D721Med (cell line): Measurements from ENCODE around the gene SLC27A4.

Experiments
- DNase-seq: peaks from one replicate; pipeline ENCODE4 v3.0.0; 2011; ENCODE audit warnings: low spot score; ENCODE audit not compliant: insufficient read length
- FAIRE-seq: peaks from 2 replicates; lab custom pipeline; 2011; peaks lifted over from hg19 to GRCh38; lab: Jason Lieb, UNC
- TF ChIP-seq, protein P1 (sequence below): IDR thresholded peaks from 2 replicates; pipeline ENCODE4 v1.5.1; 2012; ENCODE audit warnings: mild to moderate bottlenecking, control low read depth; ENCODE audit not compliant: insufficient read depth; ENCODE audit errors: missing control alignments

SLC27A4 gene

GRCh38 chr9:128408963-128409431, 68.7 kb downstream of the SLC27A4 start:
- no peak for DNase-seq
- TF ChIP-seq, protein P1, sequence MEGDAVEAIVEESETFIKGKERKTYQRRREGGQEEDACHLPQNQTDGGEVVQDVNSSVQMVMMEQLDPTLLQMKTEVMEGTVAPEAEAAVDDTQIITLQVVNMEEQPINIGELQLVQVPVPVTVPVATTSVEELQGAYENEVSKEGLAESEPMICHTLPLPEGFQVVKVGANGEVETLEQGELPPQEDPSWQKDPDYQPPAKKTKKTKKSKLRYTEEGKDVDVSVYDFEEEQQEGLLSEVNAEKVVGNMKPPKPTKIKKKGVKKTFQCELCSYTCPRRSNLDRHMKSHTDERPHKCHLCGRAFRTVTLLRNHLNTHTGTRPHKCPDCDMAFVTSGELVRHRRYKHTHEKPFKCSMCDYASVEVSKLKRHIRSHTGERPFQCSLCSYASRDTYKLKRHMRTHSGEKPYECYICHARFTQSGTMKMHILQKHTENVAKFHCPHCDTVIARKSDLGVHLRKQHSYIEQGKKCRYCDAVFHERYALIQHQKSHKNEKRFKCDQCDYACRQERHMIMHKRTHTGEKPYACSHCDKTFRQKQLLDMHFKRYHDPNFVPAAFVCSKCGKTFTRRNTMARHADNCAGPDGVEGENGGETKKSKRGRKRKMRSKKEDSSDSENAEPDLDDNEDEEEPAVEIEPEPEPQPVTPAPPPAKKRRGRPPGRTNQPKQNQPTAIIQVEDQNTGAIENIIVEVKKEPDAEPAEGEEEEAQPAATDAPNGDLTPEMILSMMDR, result no peak
- FAIRE-seq, result no peak

GRCh38 chr9:128409450-128409849, 69.1 kb downstream of the SLC27A4 start:
- TF ChIP-seq, protein P1, result no peak
- FAIRE-seq, result no peak
- DNase-seq, result no peak

DNA sequence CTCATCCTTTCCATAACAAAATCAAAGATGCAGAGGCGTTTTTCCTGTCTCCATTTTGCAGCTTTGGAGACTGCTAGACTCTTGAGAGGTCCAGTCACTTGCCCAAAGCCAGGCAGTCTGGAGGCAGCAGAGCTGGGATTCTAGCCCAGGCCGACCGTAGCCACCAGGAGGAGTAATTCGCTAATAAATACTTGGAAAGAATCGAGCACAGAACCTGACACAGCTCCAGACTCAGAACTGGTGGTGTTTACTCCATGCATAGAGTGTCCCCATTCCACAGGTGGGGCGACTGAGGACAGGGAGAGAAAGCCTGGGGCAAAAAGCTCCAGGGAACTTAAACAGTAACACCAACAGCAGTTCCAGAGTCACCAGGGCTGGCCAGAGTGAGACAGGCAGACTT, 69.7 kb downstream of the SLC27A4 start:
- TF ChIP-seq, protein P1, result peak; percentile 11
- FAIRE-seq (no peak), DNase-seq (no peak)
